Mesodermal cell (in vitro differentiated cells): ENCODE results near the gene OR7G2. TPM values are rescaled to one million over a fixed set of nuclear protein-coding genes. Genes with fewer than 3 reads are reported as not detected.

Experiments
- H3K27ac ChIP-seq: 2 replicates; pipeline ENCODE4 v1.7.0; 2013; ENCODE audit warnings: mild to moderate bottlenecking, low read depth, low read length, moderate library complexity; ENCODE audit not compliant: severe bottlenecking
- H3K36me3 ChIP-seq: 2 replicates; pipeline ENCODE4 v1.7.1; 2013; ENCODE audit warnings: mild to moderate bottlenecking, low read length, moderate library complexity; ENCODE audit not compliant: control insufficient read depth, insufficient read depth
- H3K4me1 ChIP-seq: one replicate; pipeline ENCODE4 v1.7.1; 2013; ENCODE audit warnings: mild to moderate bottlenecking, low read length; ENCODE audit not compliant: insufficient read depth, control insufficient read depth, poor library complexity, severe bottlenecking
- H3K4me3 ChIP-seq: 2 replicates; pipeline ENCODE4 v1.7.0; 2013; ENCODE audit warnings: low read length, control low read depth, mild to moderate bottlenecking; ENCODE audit not compliant: insufficient read depth, poor library complexity, severe bottlenecking; ENCODE audit errors: extremely low read depth
- H3K9me3 ChIP-seq: 2 replicates; pipeline ENCODE4 v1.7.1; 2013; ENCODE audit warnings: mild to moderate bottlenecking, low read length, moderate library complexity; ENCODE audit not compliant: control insufficient read depth
- WGBS, 2 experiments: methylation state at CpG; one replicate each; pipeline ENCODE4 v1.1.5; 2013; ENCODE audit warnings: missing lambda C conversion rate in 2 of 2; ENCODE audit not compliant: insufficient coverage in 2 of 2; 5-methylcytosine and 5-hydroxymethylcytosine counted together
- polyA plus RNA-seq, 2 experiments: library from polyadenylated mRNA; stranded (reverse); fragments of 50-300 nt; gene quantifications; one replicate each; pipeline ENCODE4 v1.2.3, GENCODE V29; 2013

OR7G2 gene
- polyA plus RNA-seq (2013, experiment 1 of 2), result not detected
- not detected for polyA plus RNA-seq (2013, experiment 2 of 2)

GRCh38 chr19:9107375-9107774 is at the start of gene OR7G2:
OR7G2 (minus strand) TSS chr19:9107475; CDS start chr19:9103243, 4,232 bp downstream.
- Histone ChIP-seq H3K9me3 (peaks cover 18% of the 10 kb centered on the region), H3K4me3 (no peak within 1 kb of the TSS), H3K27ac (no peak within 1 kb of the TSS), H3K36me3 (no peaks in the 10 kb centered on the region), H3K4me1 (no peaks in the 10 kb centered on the region)
- WGBS, 2 experiments, result 76 to 100% methylated on average over 1 to 4 of the region's 8 CpGs

GRCh38 chr19:9156304-9156703 is 49.0 kb upstream of the OR7G2 start:
- Histone ChIP-seq H3K9me3 (peaks cover 67% of the 10 kb centered on the region), H3K4me3 (no peak overlapping the region), H3K27ac (no peak overlapping the region), H3K36me3 (peaks cover 97% of the 10 kb centered on the region), H3K4me1 (no peaks in the 10 kb centered on the region)
- WGBS, 2 experiments, result 88 to 93% methylated on average over 1 of the region's 1 CpG

- Histone ChIP-seq H3K4me3 (no peak overlapping the region), H3K4me1 (no peaks in the 10 kb centered on the region), H3K9me3 (peaks cover 67% of the 10 kb centered on the region), H3K36me3 (peaks cover 97% of the 10 kb centered on the region), H3K27ac (no peak overlapping the region)
- 100% methylated on average over 2 to 4 of the region's 4 CpGs for WGBS, 2 experiments
These were observed 48.3 kb upstream of the OR7G2 start for GRCh38 chr19:9155591-9155990.

GRCh38 chr19:9151367-9151766 is 44.1 kb upstream of the OR7G2 start:
- 100% methylated on average over 1 to 2 of the region's 5 CpGs for WGBS, 2 experiments
- Histone ChIP-seq H3K4me1 (no peaks in the 10 kb centered on the region), H3K4me3 (no peak overlapping the region), H3K9me3 (peaks cover 78% of the 10 kb centered on the region), H3K36me3 (peaks cover 95% of the 10 kb centered on the region), H3K27ac (no peak overlapping the region)

- H3K36me3 ChIP-seq, result peaks cover 93% of the 10 kb centered on the region
- peaks cover 77% of the 10 kb centered on the region for H3K9me3 ChIP-seq
- H3K4me3 ChIP-seq, result no peak overlapping the region
- WGBS, 2 experiments, result 90 to 100% methylated on average over 1 to 3 of the region's 5 CpGs
- no peaks in the 10 kb centered on the region for H3K4me1 ChIP-seq
- no peak overlapping the region for H3K27ac ChIP-seq
These were observed 43.4 kb upstream of the OR7G2 start for GRCh38 chr19:9150650-9151049.

- Histone ChIP-seq H3K4me3 (no peak overlapping the region), H3K27ac (no peak overlapping the region), H3K4me1 (no peaks in the 10 kb centered on the region), H3K9me3 (peaks cover 77% of the 10 kb centered on the region), H3K36me3 (peaks cover 93% of the 10 kb centered on the region)
- 76 to 94% methylated on average over 2 of the region's 4 CpGs for WGBS, 2 experiments
These were observed 42.7 kb upstream of the OR7G2 start for GRCh38 chr19:9149997-9150396.

- no peak overlapping the region for H3K4me3 ChIP-seq
- no peak overlapping the region for H3K27ac ChIP-seq
- no peaks in the 10 kb centered on the region for H3K4me1 ChIP-seq
- H3K36me3 ChIP-seq, result peaks cover 83% of the 10 kb centered on the region
- H3K9me3 ChIP-seq, result peaks cover 79% of the 10 kb centered on the region
- 95 to 100% methylated on average over 1 to 2 of the region's 3 CpGs for WGBS, 2 experiments
These were observed 41.4 kb upstream of the OR7G2 start for GRCh38 chr19:9148697-9149096.

GRCh38 chr19:9146882-9147281 is 39.6 kb upstream of the OR7G2 start:
- H3K36me3 ChIP-seq, result peaks cover 78% of the 10 kb centered on the region
- peaks cover 65% of the 10 kb centered on the region for H3K9me3 ChIP-seq
- no peak overlapping the region for H3K4me3 ChIP-seq
- no peak overlapping the region for H3K27ac ChIP-seq
- WGBS, 2 experiments, result no CpG with 5 or more reads among the region's 1 CpG
- H3K4me1 ChIP-seq, result no peaks in the 10 kb centered on the region

- Histone ChIP-seq H3K36me3 (peaks cover 64% of the 10 kb centered on the region), H3K4me3 (no peak overlapping the region), H3K27ac (no peak overlapping the region), H3K4me1 (no peaks in the 10 kb centered on the region), H3K9me3 (peaks cover 45% of the 10 kb centered on the region)
- WGBS, 2 experiments, result 93 to 98% methylated on average over 5 of the region's 5 CpGs
These were observed 37.6 kb upstream of the OR7G2 start for GRCh38 chr19:9144920-9145319.

- peak within 1 kb of the TSS; percentile 80 for H3K4me3 ChIP-seq
- no peaks in the 10 kb centered on the region for H3K4me1 ChIP-seq
- 0% methylated on average over 30 to 35 of the region's 43 CpGs for WGBS, 2 experiments
- peaks cover 16% of the 10 kb centered on the region for H3K9me3 ChIP-seq
- peak within 1 kb of the TSS; percentile 48 for H3K27ac ChIP-seq
- H3K36me3 ChIP-seq, result peaks cover 22% of the 10 kb centered on the region
These were observed 33.0 kb upstream of the OR7G2 start, which contains the start of gene ZNF317 for GRCh38 chr19:9140159-9140874. ZNF317 (plus strand) TSS chr19:9140397; CDS start chr19:9156017, 15,620 bp downstream.

- WGBS, 2 experiments, result 25 to 42% methylated on average over 4 of the region's 8 CpGs
- H3K27ac ChIP-seq, result no peak overlapping the region
- peak overlapping the region; percentile 80 for H3K4me3 ChIP-seq
- peaks cover 10% of the 10 kb centered on the region for H3K9me3 ChIP-seq
- no peaks in the 10 kb centered on the region for H3K4me1 ChIP-seq
- peaks cover 18% of the 10 kb centered on the region for H3K36me3 ChIP-seq
These were observed 32.4 kb upstream of the OR7G2 start for GRCh38 chr19:9139609-9140158.
